Measurements from ENCODE around the gene CCDC170. TPM values are rescaled to one million over a fixed set of nuclear protein-coding genes. Genes with fewer than 3 reads are reported as not detected.

CCDC170 gene
- total and polyA plus RNA-seq, 9 of the 15 experiments (the other 6 are each of a cell fraction or from before 2014, with no cell fraction given), result 0.01 to 0.18 (median 0.05) TPM; not detected in 6

GRCh38 chr6:151549790-151550189, 56.0 kb downstream of the CCDC170 start:
- Histone ChIP-seq H3K4me3 (no peak overlapping the region), H3K9ac (ENCODE audit: insufficient read depth in 1 of 2, low read depth in 2 of 2, low read length in 2 of 2) (no peak overlapping the region), H3K27ac (ENCODE audit: extremely low read depth, low read depth, low read length) (no peak overlapping the region), H4K20me1 (replicated peaks; ENCODE audit: control insufficient read depth, insufficient read depth, low read length) (no peaks in the 10 kb centered on the region), H2AFZ (ENCODE audit: low read depth, low read length) (no peak overlapping the region), H3K79me2 (ENCODE audit: control insufficient read depth, insufficient read depth, low read length) (no peaks in the 10 kb centered on the region), H3K27me3 (ENCODE audit: control insufficient read depth in 2 of 2, insufficient read depth in 2 of 2, low read length in 2 of 2) (peaks cover 0 to 4% of the 10 kb centered on the region in 2 experiments; a peak in 1 of 5 replicates), H3K36me3 (ENCODE audit: control insufficient read depth, insufficient read depth, low read length) (no peaks in the 10 kb centered on the region), H3K9me3 (replicated peaks; ENCODE audit: control insufficient read depth, insufficient read depth, low read depth, low read length) (no peaks in the 10 kb centered on the region), H3K4me2 (ENCODE audit: insufficient read depth, low read length) (no peak overlapping the region), H3K9me1 (ENCODE audit: control insufficient read depth, insufficient read depth, low read length) (no peaks in the 10 kb centered on the region), H3K4me1 (replicated peaks in 1 of 2; ENCODE audit: control insufficient read depth in 2 of 2, insufficient read depth in 2 of 2, low read length in 2 of 2) (no peaks in the 10 kb centered on the region)
- in situ Hi-C loops (cut with MboI), result no loop called here
- BruUV-seq (replicated peaks), result no TSS peak
- DNase-seq (ENCODE audit: extremely low read depth in 1 of 4, low spot score in 3 of 4) (no peak), FAIRE-seq (no peak), ATAC-seq (no peak)
- TF ChIP-seq GTF2B (IDR thresholded peaks at IDR 0.05; ENCODE audit: extremely low read depth, insufficient read length) (no peak), HEY1 (CRISPR knock-in tag; IDR thresholded peaks at IDR 0.05; ENCODE audit: borderline replicate concordance) (no peak), ZNF184 (CRISPR knock-in tag; IDR thresholded peaks at IDR 0.05) (no peak), JUN (IDR thresholded peaks at IDR 0.05; ENCODE audit: borderline replicate concordance, low read depth, low read length) (no peak), JUN (CRISPR knock-in tag; IDR thresholded peaks at IDR 0.05; ENCODE audit: borderline replicate concordance) (no peak), SNIP1 (IDR thresholded peaks at IDR 0.05; ENCODE audit: low read depth) (no peak), TEAD2 (tag; IDR thresholded peaks at IDR 0.05) (no peak), NR3C1 (CRISPR knock-in tag; IDR thresholded peaks at IDR 0.05) (no peak), HNRNPUL1 (IDR thresholded peaks at IDR 0.05; ENCODE audit: low read length) (no peak)
- intact Hi-C loops (cut with micrococcal nuclease), result no loop called here
- ChIA-PET CTCF (ENCODE audit: low intra/inter-chr PET ratio) (no interaction called here), POLR2A (no interaction called here)
- WGBS (ENCODE audit: insufficient coverage, low coverage, missing lambda C conversion rate), result 0% methylated on average over 1 of the region's 1 CpG
